Calu3 (cell line): ENCODE measurements around the gene SULT6B1. TPM values are rescaled to one million over a fixed set of nuclear protein-coding genes. Genes with fewer than 3 reads are reported as not detected.
"Not testable (repeated sequence)": the region's sequence is repeated elsewhere in the genome, so short reads cannot be mapped to it uniquely, and the experiment has no call there.

Experiments
- BruUV-seq: library from RNA; stranded (reverse); fragments of 400-500 nt; replicated peaks from 2 replicates; lab custom pipeline; 2021; lab: Mats Ljungman, UMichigan
- CTCF ChIA-PET: fragments of 300-600 bp; sonication (Branson Sonifier 250); formaldehyde crosslinking; loops from one replicate; lab custom pipeline; 2022; ENCODE audit warnings: antibody characterized with exemption; lab: Charles Lee
- DNase-seq: peaks from one replicate; pipeline ENCODE4 v3.0.0; 2022
- H3K27ac Mint-ChIP-seq: one replicate; pipeline ENCODE4 v1.8.0; 2022; ENCODE audit warnings: mixed read lengths; ENCODE audit not compliant: unreplicated experiment
- H3K27me3 Mint-ChIP-seq: one replicate; pipeline ENCODE4 v1.8.0; 2022; ENCODE audit warnings: mixed read lengths; ENCODE audit not compliant: unreplicated experiment
- H3K36me3 Mint-ChIP-seq: one replicate; pipeline ENCODE4 v1.8.0; 2022; ENCODE audit warnings: mild to moderate bottlenecking, moderate library complexity, mixed read lengths; ENCODE audit not compliant: insufficient read depth, unreplicated experiment
- H3K4me1 Mint-ChIP-seq: one replicate; pipeline ENCODE4 v1.8.0; 2022; ENCODE audit warnings: mild to moderate bottlenecking, low read depth, mixed read lengths; ENCODE audit not compliant: unreplicated experiment
- H3K4me3 Mint-ChIP-seq: one replicate; pipeline ENCODE4 v1.8.0; 2022; ENCODE audit warnings: mild to moderate bottlenecking, low read depth, moderate library complexity, mixed read lengths; ENCODE audit not compliant: unreplicated experiment
- H3K9me3 Mint-ChIP-seq: one replicate; pipeline ENCODE4 v1.8.0; 2022; ENCODE audit warnings: low read depth, mixed read lengths; ENCODE audit not compliant: unreplicated experiment
- intact Hi-C: fragments of 100-400 bp; cut with micrococcal nuclease; formaldehyde crosslinking; loops from one replicate; pipeline ENCODE4 v1.10.0; 2022; ENCODE audit not compliant: unreplicated experiment
- total RNA-seq: library from RNA; stranded (reverse); gene quantifications from 2 replicates; pipeline ENCODE4 v1.2.3, GENCODE V29; 2022
- TF ChIP-seq, protein P1 (sequence below): fragments of 200-600 bp; IDR thresholded peaks from one replicate; pipeline ENCODE4 v1.8.0; 2022; ENCODE audit warnings: antibody characterized with exemption; ENCODE audit not compliant: unreplicated experiment

The SULT6B1 gene
- total RNA-seq, 1 experiment from 2014 or later, result not detected

DNA sequence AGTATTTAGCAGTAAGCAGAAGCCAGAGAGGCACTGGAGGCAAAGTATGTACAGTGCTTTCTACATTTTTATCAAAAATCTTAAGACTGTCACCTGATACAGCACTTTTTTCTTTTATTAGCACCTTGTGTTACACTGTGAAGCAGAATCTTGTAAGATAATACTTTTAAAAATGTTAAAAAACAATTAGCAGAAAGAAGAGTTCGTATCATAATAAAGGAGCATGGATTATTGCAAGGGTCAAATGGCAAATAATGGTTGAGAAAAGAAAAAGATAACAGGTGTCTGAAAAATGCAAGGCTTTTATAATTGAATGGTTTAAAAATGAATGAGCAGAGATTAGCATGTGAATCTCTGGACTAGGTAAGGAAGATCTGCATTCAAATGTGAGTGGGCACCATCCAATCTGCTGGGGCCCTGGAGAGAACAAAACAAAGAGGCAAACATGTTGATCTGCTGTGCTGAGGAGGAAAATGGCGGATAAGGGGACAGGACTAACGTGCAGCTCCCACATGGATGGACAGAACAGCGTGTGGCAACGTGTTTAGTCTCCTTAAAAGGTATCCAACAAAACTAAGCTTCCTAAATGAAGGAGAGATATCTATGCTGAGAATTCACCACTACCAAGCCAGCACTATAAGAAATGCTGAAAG is 17.3 kb upstream of the SULT6B1 start:
- Mint-ChIP-seq H3K27ac (no peak overlapping the region), H3K4me1 (no peaks in the 10 kb centered on the region), H3K36me3 (peaks cover 74% of the 10 kb centered on the region), H3K4me3 (no peak overlapping the region), H3K9me3 (peaks cover 10% of the 10 kb centered on the region), H3K27me3 (no peaks in the 10 kb centered on the region)
- TF ChIP-seq, protein P1, sequence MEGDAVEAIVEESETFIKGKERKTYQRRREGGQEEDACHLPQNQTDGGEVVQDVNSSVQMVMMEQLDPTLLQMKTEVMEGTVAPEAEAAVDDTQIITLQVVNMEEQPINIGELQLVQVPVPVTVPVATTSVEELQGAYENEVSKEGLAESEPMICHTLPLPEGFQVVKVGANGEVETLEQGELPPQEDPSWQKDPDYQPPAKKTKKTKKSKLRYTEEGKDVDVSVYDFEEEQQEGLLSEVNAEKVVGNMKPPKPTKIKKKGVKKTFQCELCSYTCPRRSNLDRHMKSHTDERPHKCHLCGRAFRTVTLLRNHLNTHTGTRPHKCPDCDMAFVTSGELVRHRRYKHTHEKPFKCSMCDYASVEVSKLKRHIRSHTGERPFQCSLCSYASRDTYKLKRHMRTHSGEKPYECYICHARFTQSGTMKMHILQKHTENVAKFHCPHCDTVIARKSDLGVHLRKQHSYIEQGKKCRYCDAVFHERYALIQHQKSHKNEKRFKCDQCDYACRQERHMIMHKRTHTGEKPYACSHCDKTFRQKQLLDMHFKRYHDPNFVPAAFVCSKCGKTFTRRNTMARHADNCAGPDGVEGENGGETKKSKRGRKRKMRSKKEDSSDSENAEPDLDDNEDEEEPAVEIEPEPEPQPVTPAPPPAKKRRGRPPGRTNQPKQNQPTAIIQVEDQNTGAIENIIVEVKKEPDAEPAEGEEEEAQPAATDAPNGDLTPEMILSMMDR, result no peak
- intact Hi-C loops, result no loop called here
- no TSS peak for BruUV-seq
- no peak for DNase-seq
- CTCF ChIA-PET, result no interaction called here

DNA sequence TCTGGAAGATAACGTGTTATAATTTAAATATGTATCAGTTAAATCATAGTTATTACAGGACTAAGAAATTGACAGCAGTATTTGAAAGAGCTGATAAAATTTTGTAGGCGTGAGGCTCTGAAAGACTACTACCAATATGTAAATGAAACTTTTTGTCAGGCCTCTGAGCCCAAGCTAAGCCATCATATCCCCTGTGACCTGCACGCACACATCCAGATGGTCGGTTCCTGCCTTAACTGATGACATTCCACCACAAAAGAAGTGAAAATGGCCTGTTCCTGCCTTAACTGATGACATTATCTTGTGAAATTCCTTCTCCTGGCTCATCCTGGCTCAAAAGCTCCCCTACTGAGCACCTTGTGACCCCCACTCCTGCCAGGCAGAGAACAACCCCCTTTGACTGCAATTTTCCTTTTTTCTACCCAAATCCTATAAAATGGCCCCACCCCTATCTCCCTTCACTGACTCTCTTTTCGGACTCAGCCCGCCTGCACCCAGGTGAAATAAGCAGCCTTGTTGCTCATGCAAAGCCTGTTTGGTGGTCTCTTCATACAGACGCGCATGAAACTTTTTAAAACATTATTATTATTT is 16.7 kb upstream of the SULT6B1 start:
- Mint-ChIP-seq H3K36me3 (peaks cover 74% of the 10 kb centered on the region), H3K9me3 (peaks cover 10% of the 10 kb centered on the region)
- CTCF ChIA-PET, DNase-seq, H3K4me1 Mint-ChIP-seq, BruUV-seq, intact Hi-C loops, H3K27ac Mint-ChIP-seq, H3K4me3 Mint-ChIP-seq, H3K27me3 Mint-ChIP-seq: not testable (repeated sequence)

DNA sequence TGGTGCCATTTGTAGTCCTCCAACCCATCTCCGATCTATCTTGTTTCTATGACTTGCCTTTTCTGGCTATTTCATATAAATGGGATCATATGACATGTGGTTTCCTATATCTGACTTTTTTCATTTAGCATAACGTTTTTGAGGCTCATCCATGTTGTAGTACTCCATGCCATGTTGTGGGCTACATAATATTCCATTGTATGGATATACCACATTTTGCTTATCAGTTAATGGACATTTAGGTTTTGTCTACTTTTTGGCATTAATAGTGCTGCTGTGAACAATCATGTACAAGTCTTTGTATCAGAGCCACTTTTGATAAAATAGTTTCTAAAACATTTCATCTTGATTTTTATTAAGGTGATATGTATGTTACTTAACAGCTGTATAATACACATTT is 15.2 kb upstream of the SULT6B1 start:
- Mint-ChIP-seq H3K27me3 (no peaks in the 10 kb centered on the region), H3K9me3 (peaks cover 10% of the 10 kb centered on the region), H3K36me3 (peaks cover 68% of the 10 kb centered on the region), H3K4me3 (no peak overlapping the region), H3K27ac (no peak overlapping the region), H3K4me1 (no peaks in the 10 kb centered on the region)
- DNase-seq, result no peak
- TF ChIP-seq, protein P1, result no peak
- intact Hi-C loops, result no loop called here
- CTCF ChIA-PET, result no interaction called here
- BruUV-seq, result no TSS peak

DNA sequence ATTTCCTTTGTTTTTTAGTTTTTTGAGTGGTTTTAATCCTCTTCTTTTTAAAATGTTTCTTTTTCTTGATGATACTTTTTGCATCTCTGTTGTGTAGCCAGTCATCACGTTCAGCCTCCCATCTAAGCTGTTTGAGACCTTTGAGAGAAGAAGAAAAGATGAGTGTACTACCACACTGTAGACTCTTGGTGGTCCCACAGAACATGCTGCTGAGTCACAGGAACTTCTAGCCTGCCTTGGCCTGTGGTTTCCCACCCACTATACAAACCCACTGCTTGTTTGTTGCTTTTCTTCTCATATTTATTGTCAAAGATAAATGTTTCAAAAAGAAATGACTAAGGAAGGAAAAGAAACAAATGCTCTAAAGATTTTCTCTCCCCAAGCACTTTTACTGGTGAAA is 13.3 kb upstream of the SULT6B1 start:
- Mint-ChIP-seq H3K36me3 (peaks cover 66% of the 10 kb centered on the region), H3K4me3 (no peak overlapping the region), H3K9me3 (peaks cover 5% of the 10 kb centered on the region), H3K4me1 (no peaks in the 10 kb centered on the region), H3K27ac (no peak overlapping the region), H3K27me3 (no peaks in the 10 kb centered on the region)
- DNase-seq, result no peak
- intact Hi-C loops, result no loop called here
- TF ChIP-seq, protein P1, result no peak
- CTCF ChIA-PET, result no interaction called here
- no TSS peak for BruUV-seq

DNA sequence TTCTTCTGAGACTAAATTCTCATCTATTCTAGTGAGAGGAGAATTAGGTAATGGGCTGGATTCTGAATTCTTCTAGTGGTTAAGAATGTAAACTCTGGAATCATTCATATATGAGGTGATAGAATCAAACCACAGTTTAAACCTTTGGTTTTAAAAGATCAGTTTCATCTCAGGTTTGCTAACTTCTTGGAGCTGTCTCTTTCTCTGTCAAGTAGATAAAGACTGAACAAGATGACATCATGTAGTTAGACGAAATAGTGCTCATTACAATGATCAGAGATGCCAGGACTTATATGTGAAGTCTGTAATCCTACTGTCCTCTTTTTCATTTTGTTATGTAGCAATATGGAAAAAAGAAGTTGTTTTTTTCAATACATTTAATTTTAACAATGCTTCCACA is 12.7 kb upstream of the SULT6B1 start:
- Mint-ChIP-seq H3K27me3 (no peaks in the 10 kb centered on the region), H3K27ac (no peak overlapping the region), H3K36me3 (peaks cover 69% of the 10 kb centered on the region), H3K4me3 (no peak overlapping the region), H3K4me1 (no peaks in the 10 kb centered on the region), H3K9me3 (peaks cover 5% of the 10 kb centered on the region)
- DNase-seq, result no peak
- intact Hi-C loops, result no loop called here
- no TSS peak for BruUV-seq
- CTCF ChIA-PET, result no interaction called here
- TF ChIP-seq, protein P1, result no peak
